Stimulated activated CD8-positive, alpha-beta memory T cell treated with anti-CD3 and anti-CD28 coated beads, Interleukin-2, amount 100 ng/mL, for 1 hour (primary cell): ENCODE data around the gene BSND.

Experiments
- DNase-seq, 2 donors: peaks; one replicate each; pipeline ENCODE4 v3.0.0-alpha.2; 2020; ENCODE audit warnings: low read depth in 2 of 2

BSND gene

DNA sequence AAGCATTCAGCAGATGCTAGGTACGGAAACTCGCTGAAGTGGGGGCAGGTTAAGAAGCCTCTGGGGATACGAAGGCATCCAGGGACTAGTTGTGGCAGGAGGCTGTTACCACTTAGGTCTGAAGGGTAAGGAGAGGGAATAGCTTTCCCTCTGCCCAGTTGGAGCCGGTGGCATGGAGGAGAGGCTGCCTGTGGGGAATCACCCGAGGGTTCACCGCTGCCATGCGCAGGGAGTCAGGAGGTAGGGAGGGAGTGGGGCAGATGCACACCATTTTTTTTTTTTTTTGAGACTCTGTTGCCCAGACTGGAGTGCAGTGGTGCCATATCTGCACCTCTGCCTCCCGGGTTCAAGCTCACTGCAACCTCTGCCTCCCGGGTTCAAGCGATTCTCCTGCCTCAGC, 46.7 kb downstream of the BSND start:
- DNase-seq = no peak

DNA sequence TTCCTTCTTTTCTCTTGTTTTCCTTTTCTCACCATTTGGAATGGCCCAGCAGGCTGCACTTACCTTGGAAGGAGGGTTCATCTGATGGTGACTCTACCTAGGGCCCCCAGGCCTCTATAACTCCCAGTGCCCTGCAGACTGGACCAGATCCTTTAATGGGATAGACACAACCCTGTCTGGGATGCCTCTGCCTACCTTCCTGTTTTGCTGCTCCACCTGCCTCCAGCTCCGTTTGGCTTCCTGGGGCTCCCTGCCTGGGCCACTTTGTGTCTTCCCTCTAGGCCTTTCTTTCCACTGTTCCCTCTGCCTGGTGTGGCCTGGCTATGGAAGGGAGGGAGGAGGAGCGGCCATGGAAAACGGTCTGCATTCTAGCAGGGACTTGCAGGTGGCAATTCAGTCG, 48.1 kb downstream of the BSND start:
- DNase-seq = no peak

DNA sequence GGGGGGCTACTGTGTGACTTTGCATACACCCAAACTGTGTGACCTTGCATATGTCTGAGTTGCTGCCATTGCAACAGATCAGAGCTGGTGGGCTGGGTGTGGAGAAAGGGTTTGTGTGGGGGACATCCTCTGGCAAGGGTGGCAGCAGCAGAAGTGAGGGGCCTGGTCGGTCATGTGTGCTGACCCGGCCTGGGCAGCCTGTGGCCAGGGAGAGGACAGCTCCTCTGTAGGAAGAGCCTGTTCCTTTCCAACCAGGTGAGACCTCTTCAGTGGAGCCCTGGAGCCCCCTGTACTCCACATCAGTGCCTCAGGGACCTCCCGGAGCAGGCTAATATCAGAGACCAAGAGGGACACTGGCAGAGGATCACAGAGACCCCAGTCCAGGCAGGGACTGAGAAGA, 48.9 kb downstream of the BSND start:
- DNase-seq = no peak

DNA sequence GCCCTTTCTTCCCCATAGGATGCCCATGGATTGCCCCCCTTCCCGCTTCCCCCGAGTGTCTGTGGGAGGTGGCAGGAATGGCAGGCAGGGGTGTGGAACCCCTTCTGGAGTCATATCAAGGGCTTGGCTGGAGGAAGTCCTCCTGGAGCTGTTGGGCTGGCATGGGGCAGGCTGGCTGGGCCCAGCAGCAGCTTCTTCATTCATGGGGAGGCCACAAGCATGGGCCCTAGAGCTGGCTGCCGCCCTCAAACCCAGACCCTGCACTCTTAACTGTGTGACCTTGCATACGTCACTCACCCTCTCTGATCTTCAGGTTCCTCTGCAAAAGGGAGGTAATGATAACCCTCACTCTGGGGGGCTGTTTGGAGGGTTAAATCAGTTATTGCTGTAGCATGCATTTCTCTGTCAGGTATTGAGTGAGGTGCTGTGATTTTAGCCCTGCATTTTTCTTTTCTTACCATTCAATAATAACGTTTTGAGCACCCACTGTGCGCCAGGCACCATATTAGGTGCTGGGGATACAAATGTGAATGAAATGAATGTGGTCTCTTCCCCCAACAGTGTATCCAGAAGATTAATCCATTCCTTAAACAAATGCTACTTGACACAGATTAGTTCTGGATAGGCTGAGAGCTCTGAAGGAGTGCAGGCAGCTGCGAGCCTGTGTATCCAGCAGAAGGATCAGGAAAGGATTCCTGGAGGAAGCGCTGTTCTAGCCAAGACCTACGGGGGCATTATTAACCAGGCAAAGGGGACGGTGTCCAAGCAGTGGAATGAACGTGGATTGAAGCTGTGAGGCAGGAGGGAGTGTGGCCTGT, 49.9 kb downstream of the BSND start:
- DNase-seq = no peak

DNA sequence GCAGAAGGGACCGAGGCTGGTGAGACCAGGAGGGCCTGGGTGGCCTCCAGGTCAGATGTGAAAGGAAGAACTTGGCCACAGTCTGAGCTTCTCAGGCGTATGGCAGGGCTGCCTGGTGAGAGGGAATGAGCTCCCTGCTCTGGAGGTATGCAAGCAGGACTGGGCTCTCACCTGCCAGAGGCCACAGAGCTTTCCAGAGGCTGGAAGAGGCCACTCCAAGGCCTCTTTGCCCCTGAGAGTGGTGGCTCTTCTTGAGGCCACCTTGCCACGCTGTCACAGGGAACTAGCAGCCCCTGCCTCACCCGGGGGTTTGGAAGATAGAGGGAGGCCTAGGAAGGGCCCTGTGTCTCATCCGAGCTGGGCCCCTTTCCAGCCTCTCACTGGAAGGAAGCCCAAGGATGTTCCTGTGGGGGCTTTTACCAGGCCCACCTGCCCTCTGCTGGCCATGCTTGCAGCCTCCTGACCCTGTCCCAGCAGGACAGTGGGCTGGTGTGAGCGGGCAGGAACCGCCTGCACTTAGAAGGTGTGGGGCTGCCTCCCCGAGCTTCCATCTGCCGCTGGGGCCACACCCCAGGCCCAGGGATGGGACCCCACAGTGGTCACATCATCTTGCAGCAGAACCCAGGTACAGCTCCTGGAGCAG, 50.7 kb downstream of the BSND start:
- no peak for DNase-seq

DNA sequence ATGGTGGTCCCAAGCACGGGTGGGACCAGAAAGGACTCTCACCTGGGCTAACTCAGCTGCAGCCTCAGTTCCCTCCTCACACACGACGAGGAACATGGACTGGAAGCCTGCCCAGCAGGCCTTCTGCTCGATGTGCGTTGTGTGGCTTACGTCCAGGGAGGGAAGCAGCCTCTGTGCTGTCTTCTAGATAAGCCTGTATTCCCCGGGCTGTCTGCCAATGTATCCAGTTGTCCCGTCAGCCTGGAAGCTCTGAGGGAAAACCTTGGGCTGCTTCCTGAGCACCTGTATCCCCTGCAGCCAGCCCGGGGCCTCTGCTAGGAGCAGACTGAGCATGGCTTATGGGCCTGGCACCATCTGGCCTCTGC, 51.2 kb downstream of the BSND start:
- DNase-seq = no peak

DNA sequence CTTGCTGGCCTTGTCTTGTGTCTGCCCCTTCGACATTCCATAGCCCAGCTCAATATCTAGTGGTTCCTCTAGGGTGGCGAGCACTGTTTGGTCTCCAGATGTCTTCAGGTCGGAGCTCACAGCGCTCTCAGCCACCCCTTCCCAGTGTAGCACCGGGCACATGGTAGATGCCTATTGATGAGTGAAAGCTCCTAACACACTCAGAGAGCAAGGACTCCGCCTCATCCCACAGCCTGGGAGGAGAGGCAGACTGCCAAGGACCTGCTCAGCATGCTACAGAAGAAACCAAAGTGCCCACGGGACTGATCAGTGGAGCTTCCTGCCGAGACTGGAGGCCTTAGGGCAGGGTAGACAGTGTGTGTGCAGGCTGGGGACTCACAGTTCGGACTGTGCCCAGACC, 51.5 kb downstream of the BSND start:
- DNase-seq = no peak

DNA sequence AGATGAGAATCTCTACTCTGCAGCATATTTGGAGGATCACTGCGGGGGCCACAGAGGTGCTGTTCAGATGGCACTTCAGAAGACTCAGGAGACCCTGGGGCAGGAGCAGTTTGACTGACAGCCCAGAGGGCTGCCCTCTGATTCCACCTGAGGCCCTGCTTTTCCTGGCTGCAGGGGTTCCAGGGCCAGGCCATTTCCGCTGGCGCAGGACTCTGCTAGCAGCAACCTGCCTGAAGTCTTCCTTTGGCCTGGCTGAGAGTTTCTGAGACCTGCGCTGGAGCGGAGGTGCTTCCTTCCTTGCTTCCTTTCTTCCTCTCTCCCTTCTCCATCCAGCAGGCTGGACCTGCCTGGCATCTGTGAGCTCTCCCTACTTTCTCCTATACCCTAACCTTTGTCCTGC, 52.4 kb downstream of the BSND start:
- DNase-seq = no peak

DNA sequence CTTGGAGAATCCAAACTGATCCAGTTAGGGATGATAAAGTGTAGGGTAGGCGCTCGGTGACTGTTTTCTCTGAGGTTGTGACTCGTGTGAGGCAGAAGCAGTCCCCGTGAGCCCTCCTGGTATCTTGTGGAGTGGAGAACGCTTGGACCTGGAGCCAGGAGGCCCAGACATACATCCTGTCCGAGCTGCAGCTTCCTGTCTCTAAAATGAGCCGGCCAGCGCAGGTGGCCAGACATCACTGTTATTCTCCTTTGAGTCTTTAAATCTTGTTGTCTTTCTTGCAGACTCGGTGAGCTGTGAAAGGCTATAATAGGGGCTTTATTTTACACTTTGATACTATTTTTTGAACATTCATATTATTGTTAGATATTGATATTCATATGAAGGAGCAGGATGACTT, 52.9 kb downstream of the BSND start:
- no peak for DNase-seq

DNA sequence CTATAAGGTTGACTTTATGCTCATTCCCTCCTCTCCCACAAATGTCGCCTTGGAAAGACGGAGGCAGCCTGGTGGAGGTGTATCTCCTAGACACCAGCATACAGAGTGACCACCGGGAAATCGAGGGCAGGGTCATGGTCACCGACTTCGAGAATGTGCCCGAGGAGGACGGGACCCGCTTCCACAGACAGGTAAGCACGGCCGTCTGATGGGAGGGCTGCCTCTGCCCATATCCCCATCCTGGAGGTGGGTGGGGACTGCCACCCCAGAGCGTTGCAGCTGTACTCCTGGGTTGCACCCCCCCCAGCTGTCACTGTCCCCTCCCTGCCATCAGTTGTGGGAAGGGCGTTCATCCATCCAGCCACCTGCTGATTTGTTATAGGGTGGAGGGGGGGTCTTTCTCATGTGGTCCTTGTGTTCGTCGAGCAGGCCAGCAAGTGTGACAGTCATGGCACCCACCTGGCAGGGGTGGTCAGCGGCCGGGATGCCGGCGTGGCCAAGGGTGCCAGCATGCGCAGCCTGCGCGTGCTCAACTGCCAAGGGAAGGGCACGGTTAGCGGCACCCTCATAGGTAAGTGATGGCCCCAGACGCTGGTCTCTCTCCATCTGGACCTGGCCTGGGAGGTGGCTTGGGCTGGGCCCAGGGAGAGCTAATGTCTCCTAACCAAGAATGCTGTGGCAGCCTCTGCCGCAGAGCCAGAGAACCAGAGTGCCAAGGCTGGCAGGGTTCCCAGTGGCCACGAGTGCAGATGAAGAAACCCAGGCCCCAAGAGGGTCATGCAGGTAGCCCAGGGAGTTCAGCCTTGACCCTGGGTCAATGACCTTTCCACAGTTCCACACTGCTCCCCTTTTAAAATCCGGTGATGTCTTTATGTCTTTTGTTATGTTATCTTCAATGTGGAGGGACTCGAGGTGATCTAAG, 53.7 kb downstream of the BSND start:
- no peak for DNase-seq

DNA sequence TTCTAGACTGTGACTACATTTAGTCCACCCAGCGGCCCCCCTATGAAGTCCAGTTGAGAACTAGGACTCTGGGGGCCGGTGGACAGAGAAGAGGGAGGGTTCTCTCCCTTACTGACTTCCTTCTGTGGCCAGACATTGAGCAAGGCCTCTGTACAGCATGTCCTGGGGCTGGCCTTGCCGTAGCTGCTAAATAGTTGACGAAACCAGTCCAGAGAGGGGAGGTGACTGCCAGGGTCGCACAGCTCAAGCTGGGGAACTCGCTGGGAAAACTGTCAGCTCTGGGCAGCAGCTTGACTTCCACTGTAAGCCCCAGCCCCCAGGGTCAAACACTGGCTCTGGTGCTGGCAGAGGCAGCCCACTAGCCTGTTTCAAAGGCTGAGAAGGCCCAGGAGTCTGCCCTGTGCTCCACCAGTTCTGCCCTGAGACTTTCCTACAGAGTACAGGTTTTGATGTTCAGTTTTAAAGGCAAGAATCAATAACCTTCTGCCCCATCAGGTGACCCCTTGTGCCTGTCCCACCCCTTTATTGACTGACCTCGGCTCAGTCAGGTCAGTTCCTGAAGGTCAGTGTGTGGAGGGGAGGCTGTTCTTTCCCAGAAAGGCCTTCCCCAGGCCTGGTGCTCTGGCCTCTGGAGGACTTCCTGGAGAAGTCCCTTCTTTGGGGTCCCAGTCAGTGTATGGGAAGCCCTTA, 54.7 kb downstream of the BSND start:
- DNase-seq = no peak

DNA sequence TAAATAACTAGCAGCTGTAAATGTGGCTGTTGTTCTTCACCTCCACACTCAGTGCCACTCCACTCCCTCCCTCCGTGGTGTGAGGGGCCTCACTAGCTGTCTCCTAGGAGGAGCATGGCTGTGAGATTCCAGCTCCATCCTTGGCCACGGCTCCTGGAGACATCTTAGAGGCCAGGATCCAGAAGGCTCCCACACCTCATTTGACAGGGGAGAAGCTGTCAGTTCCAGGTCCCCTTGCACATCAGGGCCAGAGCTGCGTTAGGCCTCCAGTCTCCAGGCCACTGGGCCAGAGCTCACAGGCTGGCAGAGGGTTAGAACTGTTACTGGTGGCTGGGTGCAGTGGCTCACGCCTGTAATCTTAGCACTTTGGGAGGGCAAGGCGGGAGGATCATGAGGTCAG, 55.7 kb downstream of the BSND start:
- DNase-seq = no peak

DNA sequence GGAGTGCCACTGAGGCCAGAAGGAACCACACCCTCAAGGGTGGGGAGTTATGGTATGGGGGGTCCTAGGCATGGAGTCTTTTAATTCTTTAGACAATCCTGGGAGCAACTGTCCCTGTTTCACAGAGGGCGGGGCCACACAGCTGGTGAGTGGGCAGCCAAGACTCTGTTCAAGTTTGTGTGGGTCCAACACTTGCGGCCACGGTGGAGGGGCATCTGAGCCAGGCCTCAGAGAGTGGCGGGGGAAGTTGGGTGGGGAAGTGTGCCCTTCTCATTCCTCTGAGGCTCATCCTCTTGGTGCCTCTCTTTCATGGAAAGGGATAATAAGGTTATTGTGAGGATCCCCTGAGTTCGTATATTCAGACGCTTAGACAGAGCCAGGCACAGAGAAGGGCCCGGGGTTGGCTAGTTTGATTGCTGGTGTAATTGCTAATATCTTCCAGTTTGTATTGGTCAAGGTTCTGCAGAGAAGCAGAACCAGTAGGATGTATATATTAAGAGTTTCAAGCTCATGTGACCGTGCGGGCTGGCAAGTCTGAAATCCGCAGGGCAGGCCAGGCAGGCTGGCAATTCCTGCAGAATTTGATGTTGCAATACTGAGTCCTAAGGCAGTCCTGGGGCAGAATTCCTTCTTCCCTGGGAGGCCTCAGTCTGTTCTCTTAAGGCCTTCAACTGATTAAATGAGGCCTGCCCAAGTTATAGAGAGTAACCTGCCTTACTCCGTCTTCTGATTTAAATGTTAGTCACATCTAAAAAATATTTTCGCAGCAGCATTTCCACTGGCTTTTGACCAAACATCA, 56.5 kb downstream of the BSND start:
- no peak for DNase-seq

DNA sequence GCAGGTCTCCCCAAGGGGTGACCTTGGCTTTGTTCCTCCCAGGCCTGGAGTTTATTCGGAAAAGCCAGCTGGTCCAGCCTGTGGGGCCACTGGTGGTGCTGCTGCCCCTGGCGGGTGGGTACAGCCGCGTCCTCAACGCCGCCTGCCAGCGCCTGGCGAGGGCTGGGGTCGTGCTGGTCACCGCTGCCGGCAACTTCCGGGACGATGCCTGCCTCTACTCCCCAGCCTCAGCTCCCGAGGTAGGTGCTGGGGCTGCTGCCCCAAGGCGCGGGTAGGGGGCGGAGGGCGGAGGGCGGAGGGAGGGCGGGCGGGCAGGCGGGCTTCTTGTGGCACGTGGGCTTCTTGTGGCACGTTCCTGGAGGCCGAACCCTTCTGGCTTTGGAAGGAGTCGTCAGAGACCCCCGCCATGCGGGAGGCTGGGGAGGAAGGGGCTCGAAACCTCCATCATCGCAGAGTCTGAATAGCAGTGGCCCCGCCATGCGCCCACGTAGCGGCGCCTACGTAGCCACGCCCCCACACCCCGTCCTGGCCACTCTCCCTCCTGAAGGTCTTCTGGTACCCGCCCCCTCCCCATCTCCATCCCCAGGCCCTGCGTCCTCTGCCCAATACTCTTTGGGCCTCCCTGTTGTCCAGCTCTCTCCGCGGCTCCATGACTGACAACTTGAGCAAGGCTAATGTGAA, 57.4 kb downstream of the BSND start:
- DNase-seq = no peak

DNA sequence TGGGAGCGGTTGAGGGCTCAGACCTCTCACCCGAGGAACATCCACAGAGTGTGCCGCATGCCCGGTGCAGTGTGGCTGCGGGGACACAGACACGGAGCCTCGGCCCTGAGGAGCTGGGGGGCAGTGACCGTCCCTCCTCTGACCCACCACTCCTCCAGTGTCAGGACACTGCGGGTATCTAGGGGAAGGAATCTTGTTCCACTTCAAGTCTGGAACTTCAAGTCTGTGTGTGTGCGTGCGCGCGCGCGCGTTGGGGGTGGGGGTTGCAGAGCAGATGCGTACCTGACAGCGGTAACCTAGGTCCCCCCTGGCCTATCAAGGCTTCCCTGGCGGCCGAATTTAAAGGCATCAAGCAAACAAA, 57.9 kb downstream of the BSND start:
- no peak for DNase-seq

DNA sequence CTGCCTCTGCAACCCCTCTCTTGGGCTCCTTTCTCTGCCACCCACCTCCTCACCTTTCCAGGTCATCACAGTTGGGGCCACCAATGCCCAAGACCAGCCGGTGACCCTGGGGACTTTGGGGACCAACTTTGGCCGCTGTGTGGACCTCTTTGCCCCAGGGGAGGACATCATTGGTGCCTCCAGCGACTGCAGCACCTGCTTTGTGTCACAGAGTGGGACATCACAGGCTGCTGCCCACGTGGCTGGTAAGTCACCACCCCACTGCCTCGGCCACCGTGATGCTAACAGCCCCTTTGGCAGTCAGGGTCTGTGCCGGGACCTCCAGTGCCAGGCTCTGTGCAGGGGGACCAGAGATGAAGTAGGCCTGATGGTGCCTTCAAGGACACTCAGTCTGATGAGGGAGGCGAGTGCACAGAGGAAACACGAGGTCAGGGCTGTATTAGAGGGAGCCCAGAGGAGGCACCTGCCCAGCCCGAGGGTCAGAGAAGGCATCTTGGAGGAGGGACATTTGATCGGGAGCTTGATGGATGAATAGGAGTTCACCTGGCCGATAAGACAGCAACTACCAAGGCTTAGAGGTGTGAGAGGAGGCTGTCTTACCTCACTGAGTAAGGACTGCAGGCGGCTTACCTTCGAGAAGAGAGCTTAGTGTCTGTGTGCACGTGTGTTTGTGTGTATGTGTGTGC, 58.7 kb downstream of the BSND start:
- DNase-seq = no peak

DNA sequence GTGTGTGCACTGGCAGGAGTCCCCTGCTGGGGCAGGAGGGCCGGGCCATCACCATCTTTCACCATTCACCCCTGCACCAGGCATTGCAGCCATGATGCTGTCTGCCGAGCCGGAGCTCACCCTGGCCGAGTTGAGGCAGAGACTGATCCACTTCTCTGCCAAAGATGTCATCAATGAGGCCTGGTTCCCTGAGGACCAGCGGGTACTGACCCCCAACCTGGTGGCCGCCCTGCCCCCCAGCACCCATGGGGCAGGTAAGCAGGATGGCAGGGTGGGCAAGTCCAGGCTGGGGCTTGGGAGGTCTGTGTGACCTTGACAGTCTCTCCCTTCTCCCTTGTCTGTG, 59.2 kb downstream of the BSND start:
- no peak for DNase-seq

DNA sequence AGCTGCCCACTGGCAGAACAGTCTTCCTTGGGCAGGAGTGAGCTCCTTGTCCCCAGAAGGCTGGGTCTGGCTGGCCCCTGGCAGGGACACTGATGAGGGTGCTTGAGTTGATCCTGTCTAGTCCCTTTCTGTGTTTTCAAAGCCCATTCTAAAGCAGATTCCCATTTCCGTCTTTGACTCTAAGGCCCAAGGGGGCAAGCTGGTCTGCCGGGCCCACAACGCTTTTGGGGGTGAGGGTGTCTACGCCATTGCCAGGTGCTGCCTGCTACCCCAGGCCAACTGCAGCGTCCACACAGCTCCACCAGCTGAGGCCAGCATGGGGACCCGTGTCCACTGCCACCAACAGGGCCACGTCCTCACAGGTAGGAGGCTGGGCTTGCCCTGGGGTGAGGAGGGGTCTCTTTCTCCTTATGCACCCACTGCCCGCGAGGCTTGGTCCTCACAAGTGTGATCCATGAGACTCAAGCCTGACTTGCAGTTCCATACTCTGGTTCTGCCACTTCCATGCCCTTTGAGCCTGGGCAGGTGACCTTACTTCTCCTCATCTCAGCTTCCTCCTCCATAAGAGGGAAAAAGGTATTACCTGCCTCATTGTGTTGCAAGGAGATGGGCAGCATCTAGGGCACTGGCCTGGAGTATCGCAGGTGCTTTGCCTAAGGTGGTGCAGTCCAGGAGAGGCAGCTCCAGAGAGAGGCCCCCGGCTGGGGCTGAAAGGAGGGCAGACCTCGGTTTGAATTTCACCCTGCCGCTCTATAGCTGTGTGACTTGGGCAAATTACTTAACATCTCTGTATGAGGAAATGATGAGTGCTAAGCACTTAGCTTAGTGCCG, 60.8 kb downstream of the BSND start:
- no peak for DNase-seq
